ENCODE results near the gene PLEKHB2.

GRCh38 chr2:131146749-131147148, 41.6 kb downstream of the PLEKHB2 start:
- TF ChIP-seq, protein P1, sequence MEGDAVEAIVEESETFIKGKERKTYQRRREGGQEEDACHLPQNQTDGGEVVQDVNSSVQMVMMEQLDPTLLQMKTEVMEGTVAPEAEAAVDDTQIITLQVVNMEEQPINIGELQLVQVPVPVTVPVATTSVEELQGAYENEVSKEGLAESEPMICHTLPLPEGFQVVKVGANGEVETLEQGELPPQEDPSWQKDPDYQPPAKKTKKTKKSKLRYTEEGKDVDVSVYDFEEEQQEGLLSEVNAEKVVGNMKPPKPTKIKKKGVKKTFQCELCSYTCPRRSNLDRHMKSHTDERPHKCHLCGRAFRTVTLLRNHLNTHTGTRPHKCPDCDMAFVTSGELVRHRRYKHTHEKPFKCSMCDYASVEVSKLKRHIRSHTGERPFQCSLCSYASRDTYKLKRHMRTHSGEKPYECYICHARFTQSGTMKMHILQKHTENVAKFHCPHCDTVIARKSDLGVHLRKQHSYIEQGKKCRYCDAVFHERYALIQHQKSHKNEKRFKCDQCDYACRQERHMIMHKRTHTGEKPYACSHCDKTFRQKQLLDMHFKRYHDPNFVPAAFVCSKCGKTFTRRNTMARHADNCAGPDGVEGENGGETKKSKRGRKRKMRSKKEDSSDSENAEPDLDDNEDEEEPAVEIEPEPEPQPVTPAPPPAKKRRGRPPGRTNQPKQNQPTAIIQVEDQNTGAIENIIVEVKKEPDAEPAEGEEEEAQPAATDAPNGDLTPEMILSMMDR (IDR thresholded peaks at IDR 0.05), result no peak
- TF ChIP-seq POLR2A (IDR thresholded peaks at IDR 0.05), result no peak
